Sigmoid colon (tissue), 4 donors: Measurements from ENCODE around the gene NEDD9.

Experiments
- EP300 ChIP-seq, 4 donors: sonication (generic); formaldehyde crosslinking; IDR thresholded peaks; one replicate each; pipeline ENCODE4 v1.6.1; 2017; ENCODE audit warnings: antibody characterized with exemption in 4 of 4
- POLR2AphosphoS5 ChIP-seq, 4 donors: sonication (generic); formaldehyde crosslinking; IDR thresholded peaks; one replicate each; pipeline ENCODE4 v1.6.1; 2017; ENCODE audit warnings: antibody characterized with exemption in 4 of 4
- TF ChIP-seq, protein P1 (sequence below), 4 experiments: fragments of 450-650 bp in 3 of 4; fragments of 200-600 bp in 1 of 4; IDR thresholded peaks; one replicate each; pipeline ENCODE4 v1.5.1; 2016 to 2019; ENCODE audit warnings: antibody characterized with exemption in 4 of 4, mild to moderate bottlenecking in 3 of 4, moderate library complexity in 2 of 4

DNA sequence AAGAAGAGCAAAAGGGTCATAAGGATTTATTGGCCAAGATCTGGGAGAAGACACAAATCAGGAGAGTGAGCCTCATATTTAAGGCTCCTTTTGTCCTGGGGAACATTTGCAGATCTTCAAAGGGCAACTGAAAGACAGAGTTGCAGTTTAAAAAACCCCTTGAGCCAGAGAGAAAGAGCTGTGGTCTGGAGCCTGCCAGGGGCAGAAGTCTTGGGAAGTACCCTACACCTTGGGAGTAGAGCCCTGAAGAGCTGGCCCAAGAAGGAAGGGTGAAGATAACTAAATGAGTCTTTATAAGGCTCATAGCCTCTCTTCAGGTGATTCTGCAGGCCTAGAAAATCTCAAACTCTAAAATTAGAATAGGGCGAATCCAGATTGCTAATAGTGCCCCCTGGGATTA lies 81.0 kb downstream of the NEDD9 start:
- TF ChIP-seq, protein P1, sequence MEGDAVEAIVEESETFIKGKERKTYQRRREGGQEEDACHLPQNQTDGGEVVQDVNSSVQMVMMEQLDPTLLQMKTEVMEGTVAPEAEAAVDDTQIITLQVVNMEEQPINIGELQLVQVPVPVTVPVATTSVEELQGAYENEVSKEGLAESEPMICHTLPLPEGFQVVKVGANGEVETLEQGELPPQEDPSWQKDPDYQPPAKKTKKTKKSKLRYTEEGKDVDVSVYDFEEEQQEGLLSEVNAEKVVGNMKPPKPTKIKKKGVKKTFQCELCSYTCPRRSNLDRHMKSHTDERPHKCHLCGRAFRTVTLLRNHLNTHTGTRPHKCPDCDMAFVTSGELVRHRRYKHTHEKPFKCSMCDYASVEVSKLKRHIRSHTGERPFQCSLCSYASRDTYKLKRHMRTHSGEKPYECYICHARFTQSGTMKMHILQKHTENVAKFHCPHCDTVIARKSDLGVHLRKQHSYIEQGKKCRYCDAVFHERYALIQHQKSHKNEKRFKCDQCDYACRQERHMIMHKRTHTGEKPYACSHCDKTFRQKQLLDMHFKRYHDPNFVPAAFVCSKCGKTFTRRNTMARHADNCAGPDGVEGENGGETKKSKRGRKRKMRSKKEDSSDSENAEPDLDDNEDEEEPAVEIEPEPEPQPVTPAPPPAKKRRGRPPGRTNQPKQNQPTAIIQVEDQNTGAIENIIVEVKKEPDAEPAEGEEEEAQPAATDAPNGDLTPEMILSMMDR (IDR thresholded peaks at IDR 0.05): no peak
- TF ChIP-seq POLR2AphosphoS5 (IDR thresholded peaks at IDR 0.05): no peak
- no peak for TF ChIP-seq EP300 (IDR thresholded peaks at IDR 0.05)
